Neural cell (in vitro differentiated cells): ENCODE results near the gene SYNPO2.

ENCODE experiments used
- CTCF ChIP-seq: fragments of 450-650 bp; IDR thresholded peaks from 2 replicates; pipeline ENCODE4 v1.5.1; 2014; ENCODE audit warnings: antibody characterized with exemption, mild to moderate bottlenecking, moderate library complexity; ENCODE audit not compliant: poor library complexity, severe bottlenecking
- POLR2AphosphoS5 ChIP-seq: IDR thresholded peaks from 2 replicates; pipeline ENCODE4 v1.6.1; 2012
- SMC3 ChIP-seq: fragments of 450-650 bp; conservative IDR thresholded peaks from 2 replicates; pipeline ENCODE4 v1.6.1; 2014; ENCODE audit warnings: antibody characterized with exemption, mild to moderate bottlenecking, moderate library complexity; ENCODE audit not compliant: poor library complexity

GRCh38 chr4:119049342-119049741 is 160.7 kb downstream of the SYNPO2 start:
- TF ChIP-seq CTCF (no peak), POLR2AphosphoS5 (no peak), SMC3 (no peak)
